ENCODE measurements around the gene MTMR10. TPM values are rescaled to one million over a fixed set of nuclear protein-coding genes. Genes with fewer than 3 reads are reported as not detected.

The MTMR10 gene
- total RNA-seq, 2 experiments from 2014 or later = 41.2 to 42.0 TPM

DNA sequence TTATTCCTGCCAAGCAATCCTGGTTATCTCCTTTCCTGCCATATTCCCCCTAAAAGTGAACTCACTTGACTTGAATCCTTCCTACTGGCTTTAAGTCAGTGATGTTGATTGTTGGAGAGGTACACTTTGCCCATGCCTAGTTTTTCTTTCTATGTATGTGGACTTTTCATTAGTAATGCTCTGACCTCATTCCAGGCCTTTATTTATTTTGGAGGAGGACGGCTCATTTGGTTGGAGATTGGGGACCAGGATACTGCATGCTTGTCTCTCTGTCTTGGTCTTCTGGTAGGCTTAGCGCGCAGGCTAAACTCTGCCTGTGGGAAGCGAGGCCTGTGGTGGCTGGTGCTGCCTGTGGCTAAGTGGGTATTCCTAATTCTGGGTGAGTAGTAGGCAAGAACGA, 29.1 kb upstream of the MTMR10 start:
- Mint-ChIP-seq H3K4me3 (no peak overlapping the region), H3K27me3 (peaks cover 19% of the 10 kb centered on the region), H3K36me3 (ENCODE audit: low read depth) (no peaks in the 10 kb centered on the region), H3K9me3 (no peaks in the 10 kb centered on the region), H3K4me1 (ENCODE audit: low read depth) (peaks cover 2% of the 10 kb centered on the region), H3K27ac (no peak overlapping the region)
- Histone ChIP-seq H3K4me3 (ENCODE audit: low read length) (no peak overlapping the region), H3K4me1 (ENCODE audit: insufficient read depth, low read length) (no peaks in the 10 kb centered on the region), H3K27me3 (ENCODE audit: control insufficient read depth in 1 of 2, insufficient read depth in 2 of 2, low read length in 2 of 2) (no peaks in the 10 kb centered on the region), H3K9me3 (ENCODE audit: control insufficient read depth in 1 of 2, insufficient read depth in 1 of 2, low read length in 2 of 2) (no peaks in the 10 kb centered on the region), H3K36me3 (ENCODE audit: insufficient read depth, low read length) (no peaks in the 10 kb centered on the region), H3K27ac (ENCODE audit: low read depth in 1 of 2, low read length in 2 of 2) (no peak overlapping the region)
- intact Hi-C loops (cut with DNase I, micrococcal nuclease) = no loop called here
- CTCF ChIA-PET = no interaction called here
- DNase-seq (no peak), ATAC-seq (ENCODE audit: poor library complexity) (no peak)
- TF ChIP-seq, protein P1, sequence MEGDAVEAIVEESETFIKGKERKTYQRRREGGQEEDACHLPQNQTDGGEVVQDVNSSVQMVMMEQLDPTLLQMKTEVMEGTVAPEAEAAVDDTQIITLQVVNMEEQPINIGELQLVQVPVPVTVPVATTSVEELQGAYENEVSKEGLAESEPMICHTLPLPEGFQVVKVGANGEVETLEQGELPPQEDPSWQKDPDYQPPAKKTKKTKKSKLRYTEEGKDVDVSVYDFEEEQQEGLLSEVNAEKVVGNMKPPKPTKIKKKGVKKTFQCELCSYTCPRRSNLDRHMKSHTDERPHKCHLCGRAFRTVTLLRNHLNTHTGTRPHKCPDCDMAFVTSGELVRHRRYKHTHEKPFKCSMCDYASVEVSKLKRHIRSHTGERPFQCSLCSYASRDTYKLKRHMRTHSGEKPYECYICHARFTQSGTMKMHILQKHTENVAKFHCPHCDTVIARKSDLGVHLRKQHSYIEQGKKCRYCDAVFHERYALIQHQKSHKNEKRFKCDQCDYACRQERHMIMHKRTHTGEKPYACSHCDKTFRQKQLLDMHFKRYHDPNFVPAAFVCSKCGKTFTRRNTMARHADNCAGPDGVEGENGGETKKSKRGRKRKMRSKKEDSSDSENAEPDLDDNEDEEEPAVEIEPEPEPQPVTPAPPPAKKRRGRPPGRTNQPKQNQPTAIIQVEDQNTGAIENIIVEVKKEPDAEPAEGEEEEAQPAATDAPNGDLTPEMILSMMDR (IDR thresholded peaks at IDR 0.05) = no peak
- POLR2A ChIA-PET = no interaction called here

DNA sequence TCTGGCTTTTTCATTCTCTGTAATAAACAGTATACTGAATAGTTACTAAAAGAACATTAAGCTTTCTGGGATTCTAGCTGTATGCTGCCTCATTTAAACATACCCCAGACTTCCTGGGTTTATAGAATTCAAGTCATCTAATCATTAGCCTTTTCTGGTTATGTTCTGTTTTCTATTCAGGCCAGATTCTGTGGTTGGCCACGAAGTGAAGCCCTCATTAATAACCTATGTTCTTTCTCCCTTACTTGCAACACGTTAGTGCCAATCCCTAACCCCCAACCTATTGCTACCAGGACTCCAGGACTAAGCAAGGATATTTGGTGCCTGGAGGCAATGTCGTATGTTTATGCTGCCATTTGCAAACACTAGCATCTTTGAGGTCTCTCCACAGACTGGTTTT, 28.6 kb upstream of the MTMR10 start:
- H3K27ac Mint-ChIP-seq = no peak overlapping the region
- DNase-seq = no peak
- TF ChIP-seq, protein P1 (IDR thresholded peaks at IDR 0.05) = no peak
- ChIA-PET CTCF (no interaction called here), POLR2A (no interaction called here)
- H3K36me3 ChIP-seq (ENCODE audit: insufficient read depth, low read length) = no peaks in the 10 kb centered on the region
- peaks cover 5% of the 10 kb centered on the region for H3K4me1 Mint-ChIP-seq (ENCODE audit: low read depth)
- no peak overlapping the region for H3K4me3 Mint-ChIP-seq
- no peak overlapping the region for H3K27ac ChIP-seq (ENCODE audit: low read depth in 1 of 2, low read length in 2 of 2)
- no peak for ATAC-seq (ENCODE audit: poor library complexity)
- H3K36me3 Mint-ChIP-seq (ENCODE audit: low read depth) = no peaks in the 10 kb centered on the region
- no peak overlapping the region for H3K4me3 ChIP-seq (ENCODE audit: low read length)
- no peaks in the 10 kb centered on the region for H3K9me3 Mint-ChIP-seq
- H3K9me3 ChIP-seq (ENCODE audit: control insufficient read depth in 1 of 2, insufficient read depth in 1 of 2, low read length in 2 of 2) = no peaks in the 10 kb centered on the region
- H3K4me1 ChIP-seq (ENCODE audit: insufficient read depth, low read length) = no peaks in the 10 kb centered on the region
- H3K27me3 Mint-ChIP-seq = peaks cover 16% of the 10 kb centered on the region
- H3K27me3 ChIP-seq (ENCODE audit: control insufficient read depth in 1 of 2, insufficient read depth in 2 of 2, low read length in 2 of 2) = no peaks in the 10 kb centered on the region
- intact Hi-C loops (cut with DNase I, micrococcal nuclease) = loop anchor here in 1 of 2 experiments (5.0 kb wide), 1 partner anchor 48 kb away; no protein-coding TSS in a partner anchor

DNA sequence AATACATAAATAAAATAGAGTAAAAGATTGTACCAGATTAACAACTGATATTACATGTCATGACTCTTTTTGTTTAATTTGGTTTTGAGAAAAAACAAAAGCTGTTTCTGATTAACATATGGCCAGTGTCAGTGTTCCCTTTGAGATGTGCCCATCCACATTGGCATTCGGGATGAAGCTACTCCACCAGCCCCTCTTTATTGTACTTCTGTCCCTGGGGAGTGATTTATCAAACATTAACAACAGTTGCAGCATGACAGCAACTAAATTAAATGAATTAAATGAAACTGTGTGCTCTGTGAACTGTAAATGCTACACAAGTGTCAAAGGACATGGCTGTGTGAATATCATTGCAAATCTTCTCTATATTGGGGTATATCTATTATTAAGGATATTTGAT, 25.9 kb upstream of the MTMR10 start:
- POLR2A ChIA-PET = no interaction called here
- H3K27me3 ChIP-seq (ENCODE audit: control insufficient read depth in 1 of 2, insufficient read depth in 2 of 2, low read length in 2 of 2) = no peaks in the 10 kb centered on the region

More for the DNA sequence above, 25.9 kb upstream of the MTMR10 start:
- DNase-seq = no peak
- Mint-ChIP-seq H3K27me3 (peaks cover 4% of the 10 kb centered on the region), H3K4me1 (ENCODE audit: low read depth) (peaks cover 20% of the 10 kb centered on the region), H3K4me3 (no peak overlapping the region), H3K36me3 (ENCODE audit: low read depth) (peaks cover 8% of the 10 kb centered on the region), H3K9me3 (peaks cover 4% of the 10 kb centered on the region), H3K27ac (no peak overlapping the region)
- intact Hi-C loops (cut with DNase I, micrococcal nuclease) = loop anchor here in 1 of 2 experiments (5.0 kb wide), 1 partner anchor 45 kb away; no protein-coding TSS in a partner anchor
- CTCF ChIA-PET = no interaction called here
- no peak for ATAC-seq (ENCODE audit: poor library complexity)
- no peaks in the 10 kb centered on the region for H3K36me3 ChIP-seq (ENCODE audit: insufficient read depth, low read length)
- H3K9me3 ChIP-seq (ENCODE audit: control insufficient read depth in 1 of 2, insufficient read depth in 1 of 2, low read length in 2 of 2) = peaks cover 5 to 8% of the 10 kb centered on the region in 2 experiments
- no peak overlapping the region for H3K4me3 ChIP-seq (ENCODE audit: low read length)
- TF ChIP-seq, protein P1 (IDR thresholded peaks at IDR 0.05) = no peak
- H3K4me1 ChIP-seq (ENCODE audit: insufficient read depth, low read length) = no peaks in the 10 kb centered on the region
- no peak overlapping the region for H3K27ac ChIP-seq (ENCODE audit: low read depth in 1 of 2, low read length in 2 of 2)
